K562 (cell line): Measurements from ENCODE around the gene LIX1L. TPM values are rescaled to one million over a fixed set of nuclear protein-coding genes. Genes with fewer than 3 reads are reported as not detected.

ENCODE experiments used
- ATAC-seq: fragments of 200-7000 bp; cut with Tn5 transposase; 3 replicates; pipeline ENCODE4 v1.9.1; 2020; ENCODE audit warnings: moderate library complexity
- BruUV-seq: library from RNA; stranded (reverse); fragments of 400-500 nt; replicated peaks from 2 replicates; lab custom pipeline; 2021; lab: Mats Ljungman, UMichigan
- CTCF ChIA-PET: fragments of 300-600 bp; formaldehyde crosslinking; extraction: SDS; loops from one replicate; lab custom pipeline; 2021; ENCODE audit warnings: low intra/inter-chr PET ratio; lab: Yijun Ruan, JAX
- POLR2A ChIA-PET: fragments of 300-600, 350-650 bp; sonication (Branson Sonifier 250); formaldehyde crosslinking; extraction: SDS; loops from one replicate; lab custom pipeline; 2021; ENCODE audit warnings: antibody characterized with exemption, inconsistent platforms; lab: Yijun Ruan, JAX
- DNase-seq, 4 experiments: peaks; one replicate each; pipeline versions ENCODE4 v3.0.0 to v3.0.0-alpha.2; 2011 to 2018; ENCODE audit warnings: low spot score in 3 of 4, mixed read lengths in 3 of 4; ENCODE audit errors: extremely low read depth in 1 of 4
- FAIRE-seq: peaks from 2 replicates; lab custom pipeline; 2011; peaks lifted over from hg19 to GRCh38; lab: Jason Lieb, UNC
- H2AFZ ChIP-seq: 2 replicates; pipeline ENCODE4 v1.6.0; 2011; ENCODE audit warnings: low read depth, low read length, control low read depth, inconsistent platforms
- H3K27ac ChIP-seq: fragments of 200-600 bp; 3 replicates; pipeline ENCODE4 v1.8.0; 2011; ENCODE audit warnings: low read depth, mild to moderate bottlenecking, control low read depth, inconsistent platforms, low read length, moderate library complexity, mixed read lengths; ENCODE audit errors: extremely low read depth
- H3K27me3 ChIP-seq, 2 experiments: fragments of 300-600 bp in 1 of 2; 2 replicates in 1 of 2; 3 replicates in 1 of 2; pipeline versions ENCODE4 v1.6.0 to v1.8.0; 2011; ENCODE audit warnings: inconsistent platforms in 2 of 2, low read length in 2 of 2, mild to moderate bottlenecking in 1 of 2, mixed read lengths in 1 of 2, moderate library complexity in 1 of 2; ENCODE audit not compliant: control insufficient read depth in 2 of 2, insufficient read depth in 2 of 2
- H3K36me3 ChIP-seq: fragments of 300-600 bp; 3 replicates; pipeline ENCODE4 v1.8.0; 2011; ENCODE audit warnings: mild to moderate bottlenecking, low read length, inconsistent platforms; ENCODE audit not compliant: control insufficient read depth, insufficient read depth
- H3K4me1 ChIP-seq, 2 experiments: fragments of 200-600 bp in 1 of 2; replicated peaks in 1 of 2; 2 replicates in 1 of 2; 3 replicates in 1 of 2; pipeline versions ENCODE4 v1.5.1 to v1.8.0; 2011; ENCODE audit warnings: inconsistent platforms in 2 of 2, low read length in 2 of 2, mild to moderate bottlenecking in 1 of 2, mixed read lengths in 1 of 2, moderate library complexity in 1 of 2; ENCODE audit not compliant: control insufficient read depth in 2 of 2, insufficient read depth in 2 of 2
- H3K4me2 ChIP-seq: 2 replicates; pipeline ENCODE4 v1.6.1; 2011; ENCODE audit warnings: low read length, control low read depth, inconsistent platforms, mixed read lengths; ENCODE audit not compliant: insufficient read depth
- H3K4me3 ChIP-seq: fragments of 200-600 bp; sonication (generic), shearing (Covaris generic); 2 replicates; pipeline ENCODE4 v1.5.1; 2016; ENCODE audit warnings: control low read depth, inconsistent platforms
- H3K79me2 ChIP-seq: fragments of 200-600 bp; 3 replicates; pipeline ENCODE4 v1.8.0; 2011; ENCODE audit warnings: low read length, inconsistent platforms; ENCODE audit not compliant: control insufficient read depth, insufficient read depth
- H3K9ac ChIP-seq, 2 experiments: 2 replicates each; pipeline versions ENCODE4 v1.6.0 to v1.6.1; 2011; ENCODE audit warnings: low read depth in 2 of 2, low read length in 2 of 2, control low read depth in 1 of 2, inconsistent platforms in 1 of 2, mild to moderate bottlenecking in 1 of 2, mixed read lengths in 1 of 2; ENCODE audit not compliant: insufficient read depth in 1 of 2
- H3K9me1 ChIP-seq: one replicate; pipeline ENCODE4 v1.6.0; 2011; ENCODE audit warnings: inconsistent platforms, mild to moderate bottlenecking, low read length, moderate library complexity; ENCODE audit not compliant: control insufficient read depth, insufficient read depth
- H3K9me3 ChIP-seq: replicated peaks from 2 replicates; pipeline ENCODE4 v1.5.1; 2011; ENCODE audit warnings: low read depth, low read length, inconsistent platforms; ENCODE audit not compliant: control insufficient read depth, insufficient read depth
- H4K20me1 ChIP-seq: replicated peaks from 2 replicates; pipeline ENCODE4 v1.6.1; 2011; ENCODE audit warnings: low read length, inconsistent platforms, mixed read lengths; ENCODE audit not compliant: control insufficient read depth, insufficient read depth
- CREB1 ChIP-seq, 2 experiments: sonication (generic) in 1 of 2; formaldehyde crosslinking in 1 of 2; IDR thresholded peaks; 2 replicates each; pipeline versions ENCODE4 v1.6.1 to v1.8.0; 2012 to 2022; ENCODE audit warnings: inconsistent platforms in 1 of 2, mild to moderate bottlenecking in 1 of 2, missing genetic modification reagents in 1 of 2, moderate library complexity in 1 of 2
- DPF2 ChIP-seq: fragments of 450-650 bp; IDR thresholded peaks from 2 replicates; pipeline ENCODE4 v1.6.1; 2016
- HMG20B ChIP-seq: fragments of 250-450 bp; sonication (Bioruptor Pico); IDR thresholded peaks from 2 replicates; pipeline ENCODE4 v1.5.0; 2021; ENCODE audit warnings: mild to moderate bottlenecking
- HNRNPK ChIP-seq: fragments of 200-400 bp; formaldehyde crosslinking; IDR thresholded peaks from one replicate; pipeline ENCODE4 v1.6.1; 2018; ENCODE audit warnings: mild to moderate bottlenecking, low read depth, low read length; ENCODE audit not compliant: poor library complexity, severe bottlenecking
- MXI1 ChIP-seq: IDR thresholded peaks from 2 replicates; pipeline ENCODE4 v1.6.1; 2011; ENCODE audit warnings: low read depth, mild to moderate bottlenecking, improper control_type of control experiment, low read length
- SRSF7 ChIP-seq: fragments of 200-400 bp; formaldehyde crosslinking; optimal IDR thresholded peaks from 2 replicates; pipeline ENCODE3; 2017; ENCODE audit warnings: mild to moderate bottlenecking, low read depth, low read length
- ZC3H8 ChIP-seq: fragments of 450-650 bp; IDR thresholded peaks from 2 replicates; pipeline ENCODE4 v1.6.1; 2017
- WGBS: fragments of 100-300 bp; shearing (Covaris generic); methylation state at CpG from one replicate; pipeline ENCODE4 v1.1.6; 2016; ENCODE audit warnings: low coverage, mixed read lengths; ENCODE audit not compliant: insufficient coverage; ENCODE audit errors: missing lambda C conversion rate; 5-methylcytosine and 5-hydroxymethylcytosine counted together
- in situ Hi-C: fragments of 300-500 bp; cut with MboI; formaldehyde crosslinking; loops from 4 replicates; pipeline ENCODE4 v1.15.0; 2018; ENCODE audit warnings: inconsistent platforms, mixed read lengths
- intact Hi-C: fragments of 100-400 bp; cut with micrococcal nuclease; formaldehyde crosslinking; loops from 2 replicates; pipeline ENCODE4 v1.14.2; 2022
- polyA plus RNA-seq, 8 experiments: library from polyadenylated mRNA; depleted of rRNA in 4 of 8; stranded (reverse) in 5 of 8; unstranded in 3 of 8; fragments of >200 nt; fragmentation: Nextera tagmentation in 2 of 8; fragmentation: Illumina TruSeq in 1 of 8; extraction: Ambion mirVana in 2 of 8; extraction: Trizol in 1 of 8; gene quantifications; 2 replicates each; pipeline versions ENCODE4 v1.2.1 to v1.2.3, GENCODE V29; 2011 to 2014; ENCODE audit warnings: inconsistent platforms in 1 of 8, missing spikeins in 1 of 8
- total RNA-seq, 7 experiments: library from RNA; depleted of rRNA in 6 of 7; stranded (reverse); fragments of >200 nt in 6 of 7; fragmentation: Illumina TruSeq in 2 of 7; extraction: Trizol in 2 of 7; gene quantifications; 2 replicates each; pipeline versions ENCODE4 v1.2.1 to v1.2.3, GENCODE V29; 2011 to 2021; ENCODE audit warnings: low replicate concordance in 1 of 7
- TF ChIP-seq, protein P1 (sequence below): fragments of 250-450 bp; sonication (Bioruptor Pico); IDR thresholded peaks from 2 replicates; pipeline ENCODE4 v1.8.0; 2021; ENCODE audit warnings: mild to moderate bottlenecking, moderate library complexity
- TF ChIP-seq, protein P2 (sequence below): IDR thresholded peaks from 2 replicates; pipeline ENCODE4 v1.6.1; 2011; ENCODE audit warnings: borderline replicate concordance, low read depth, mild to moderate bottlenecking, moderate library complexity, low read length; ENCODE audit not compliant: insufficient read depth, poor library complexity, severe bottlenecking

The LIX1L gene
- total and polyA plus RNA-seq, 9 of the 15 experiments (the other 6 are each of a cell fraction or from before 2014, with no cell fraction given) = 4.6 to 26.5 (median 12.5) TPM

DNA sequence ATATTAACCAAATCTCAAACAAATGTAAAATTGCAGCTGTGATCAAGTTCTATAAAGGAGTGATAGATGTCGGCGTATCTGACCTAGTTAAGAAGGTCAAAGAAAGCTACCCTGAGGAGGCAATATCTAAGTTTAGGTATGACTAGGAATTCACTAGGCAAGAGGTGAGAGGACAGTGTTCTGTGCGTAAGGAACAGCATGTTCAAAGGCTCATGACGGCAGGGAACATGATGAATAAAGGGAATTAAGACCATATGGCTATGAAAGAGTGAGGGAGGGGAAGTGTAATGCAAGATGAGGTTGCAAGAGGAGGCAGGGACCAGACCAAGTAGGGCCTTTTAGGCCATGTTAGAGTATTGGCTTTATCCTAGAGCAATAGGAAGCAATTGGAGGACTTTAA, 8.6 kb downstream of the LIX1L start:
- POLR2A ChIA-PET = interaction anchor here (0.6 to 1.0 kb wide), 3 partner anchors 9 to 58 kb away, joined by 3 to 7 read pairs (median 4); partner anchors contain the start of genes LIX1L and RBM8A
- Histone ChIP-seq H3K9ac (no peak overlapping the region), H3K27me3 (no peaks in the 10 kb centered on the region), H3K36me3 (peaks cover 12% of the 10 kb centered on the region; the same call in 1 of the 3 replicates), H2AFZ (no peak overlapping the region), H3K9me1 (no peaks in the 10 kb centered on the region), H3K4me1 (peaks cover 0 to 3% of the 10 kb centered on the region in 2 experiments; a peak in 3 of 5 replicates), H4K20me1 (no peaks in the 10 kb centered on the region), H3K4me3 (no peak overlapping the region), H3K27ac (no peak overlapping the region), H3K4me2 (no peak overlapping the region), H3K79me2 (peaks cover 8% of the 10 kb centered on the region; the same call in 2 of the 3 replicates), H3K9me3 (no peaks in the 10 kb centered on the region)
- WGBS = 80% methylated on average over 4 of the region's 4 CpGs
- no peak for FAIRE-seq
- no TSS peak for BruUV-seq
- in situ Hi-C loops (no loop called here), intact Hi-C loops (no loop called here)
- DNase-seq = no peak
- CTCF ChIA-PET = no interaction called here
- TF ChIP-seq SRSF7 (no peak), DPF2 (no peak), HMG20B (no peak), CREB1 (IDR thresholded peaks at IDR 0.05) (no peak), CREB1 (CRISPR knock-in tag; IDR thresholded peaks at IDR 0.05) (no peak), MXI1 (no peak), ZC3H8 (no peak), HNRNPK (no peak)
- TF ChIP-seq, protein P1, sequence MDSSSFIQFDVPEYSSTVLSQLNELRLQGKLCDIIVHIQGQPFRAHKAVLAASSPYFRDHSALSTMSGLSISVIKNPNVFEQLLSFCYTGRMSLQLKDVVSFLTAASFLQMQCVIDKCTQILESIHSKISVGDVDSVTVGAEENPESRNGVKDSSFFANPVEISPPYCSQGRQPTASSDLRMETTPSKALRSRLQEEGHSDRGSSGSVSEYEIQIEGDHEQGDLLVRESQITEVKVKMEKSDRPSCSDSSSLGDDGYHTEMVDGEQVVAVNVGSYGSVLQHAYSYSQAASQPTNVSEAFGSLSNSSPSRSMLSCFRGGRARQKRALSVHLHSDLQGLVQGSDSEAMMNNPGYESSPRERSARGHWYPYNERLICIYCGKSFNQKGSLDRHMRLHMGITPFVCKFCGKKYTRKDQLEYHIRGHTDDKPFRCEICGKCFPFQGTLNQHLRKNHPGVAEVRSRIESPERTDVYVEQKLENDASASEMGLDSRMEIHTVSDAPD = no peak
- TF ChIP-seq, protein P2, sequence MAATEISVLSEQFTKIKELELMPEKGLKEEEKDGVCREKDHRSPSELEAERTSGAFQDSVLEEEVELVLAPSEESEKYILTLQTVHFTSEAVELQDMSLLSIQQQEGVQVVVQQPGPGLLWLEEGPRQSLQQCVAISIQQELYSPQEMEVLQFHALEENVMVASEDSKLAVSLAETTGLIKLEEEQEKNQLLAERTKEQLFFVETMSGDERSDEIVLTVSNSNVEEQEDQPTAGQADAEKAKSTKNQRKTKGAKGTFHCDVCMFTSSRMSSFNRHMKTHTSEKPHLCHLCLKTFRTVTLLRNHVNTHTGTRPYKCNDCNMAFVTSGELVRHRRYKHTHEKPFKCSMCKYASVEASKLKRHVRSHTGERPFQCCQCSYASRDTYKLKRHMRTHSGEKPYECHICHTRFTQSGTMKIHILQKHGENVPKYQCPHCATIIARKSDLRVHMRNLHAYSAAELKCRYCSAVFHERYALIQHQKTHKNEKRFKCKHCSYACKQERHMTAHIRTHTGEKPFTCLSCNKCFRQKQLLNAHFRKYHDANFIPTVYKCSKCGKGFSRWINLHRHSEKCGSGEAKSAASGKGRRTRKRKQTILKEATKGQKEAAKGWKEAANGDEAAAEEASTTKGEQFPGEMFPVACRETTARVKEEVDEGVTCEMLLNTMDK = no peak
- no peak for ATAC-seq
